GM19240 (cell line): ENCODE results near the gene ENOSF1.
A peak's percentile ranks its signal among the peaks of the same experiment; 100 is the strongest.
"Not testable (repeated sequence)": the region's sequence is repeated elsewhere in the genome, so short reads cannot be mapped to it uniquely, and the experiment has no call there.

ENCODE experiments used
- DNase-seq: peaks from one replicate; pipeline ENCODE4 v3.0.0; 2011; ENCODE audit warnings: low spot score; ENCODE audit not compliant: insufficient read length

The ENOSF1 gene

GRCh38 chr18:712401-713134 is at the start of gene ENOSF1:
Gene ENOSF1 (minus strand): TSS chr18:712630. CDS start chr18:712587, 43 bp downstream.
- peak; percentile 70 for DNase-seq

GRCh38 chr18:759864-760263 is 47.4 kb upstream of the ENOSF1 start:
- not testable (repeated sequence) for DNase-seq

GRCh38 chr18:755506-755905 is 43.1 kb upstream of the ENOSF1 start:
- DNase-seq = no peak

- DNase-seq = no peak
Measured at GRCh38 chr18:754656-755055, 42.2 kb upstream of the ENOSF1 start.

DNA sequence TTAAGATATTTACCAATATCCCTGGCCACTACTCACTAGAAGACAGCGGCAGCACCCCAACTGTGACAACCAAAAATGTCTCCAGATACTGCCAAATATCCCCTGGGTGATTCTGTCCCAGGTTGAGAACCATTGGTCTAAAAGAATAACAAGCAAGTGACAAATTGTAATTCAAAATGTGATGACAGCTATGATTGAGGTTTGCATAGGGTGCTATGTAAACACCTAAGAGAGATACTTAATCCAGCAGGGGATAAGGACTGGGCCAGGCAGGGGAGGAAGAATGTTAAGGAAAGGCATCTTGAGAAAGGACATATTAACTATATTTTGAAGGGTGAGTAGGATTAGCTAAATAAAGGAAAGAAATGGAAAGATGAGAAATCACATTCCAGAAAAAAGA is 38.0 kb upstream of the ENOSF1 start:
- no peak for DNase-seq

- DNase-seq = no peak
Measured at GRCh38 chr18:744832-745597, 32.6 kb upstream of the ENOSF1 start.

GRCh38 chr18:741931-742512 is 29.6 kb upstream of the ENOSF1 start:
- peak; percentile 30 for DNase-seq

GRCh38 chr18:732371-732770 is 19.9 kb upstream of the ENOSF1 start:
- no peak for DNase-seq

DNA sequence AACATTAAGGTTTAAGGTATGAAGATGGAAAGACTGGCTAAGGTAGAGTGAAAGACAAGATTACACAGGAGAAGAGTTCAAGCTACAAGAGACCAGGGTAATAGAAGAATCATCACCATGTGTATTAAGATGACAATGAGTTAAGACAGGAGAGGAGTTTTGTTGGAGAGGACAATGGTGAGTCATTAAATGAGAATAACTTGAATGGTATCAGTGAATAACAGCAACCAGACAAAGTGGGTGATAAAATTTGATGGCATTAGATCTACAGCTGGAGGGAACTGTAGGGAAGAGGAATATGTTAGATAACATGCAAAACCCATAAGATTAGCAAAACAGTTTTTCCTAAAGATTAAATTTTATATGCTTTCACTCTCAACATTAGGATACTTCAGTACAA is 18.8 kb upstream of the ENOSF1 start:
- no peak for DNase-seq

DNA sequence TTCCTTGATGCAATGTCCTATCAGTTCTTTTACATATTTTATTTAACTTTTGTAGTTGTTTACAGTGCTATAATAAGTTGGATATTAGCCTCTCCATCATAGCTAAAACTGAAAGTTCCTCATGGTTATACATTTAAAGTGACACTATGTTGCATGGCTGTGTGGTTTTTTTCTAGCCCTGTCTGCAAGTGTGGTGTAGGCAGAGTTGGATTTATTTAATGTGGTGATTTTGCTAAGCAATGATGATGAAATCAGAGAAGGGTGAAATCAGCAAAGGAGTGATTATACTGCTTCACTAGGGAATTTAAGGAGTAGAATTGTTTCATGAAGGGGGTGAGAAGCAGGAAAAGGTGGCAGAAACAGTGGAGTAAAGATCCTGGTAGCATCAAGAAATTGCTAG is 18.3 kb upstream of the ENOSF1 start:
- DNase-seq = no peak

DNA sequence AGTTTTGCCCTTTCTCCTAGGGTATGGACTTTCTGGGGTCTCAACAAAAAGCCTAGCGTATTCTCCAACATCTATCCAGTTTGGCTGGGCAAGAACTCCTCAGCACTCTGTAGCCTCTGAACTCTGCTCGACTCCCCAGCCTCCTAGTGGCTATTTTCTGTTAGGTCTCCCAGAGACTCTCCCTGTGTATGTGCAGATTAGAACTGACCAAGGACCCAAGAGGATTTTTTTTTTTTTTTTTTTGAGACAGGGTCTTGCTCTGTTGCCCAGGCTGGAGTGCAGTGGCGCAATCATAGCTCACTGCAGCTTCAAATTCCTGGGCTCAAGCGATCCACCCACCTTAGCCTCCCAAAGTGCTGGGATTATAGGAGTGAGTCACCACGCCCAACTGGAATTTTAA is 17.7 kb upstream of the ENOSF1 start:
- DNase-seq = not testable (repeated sequence)

- no peak for DNase-seq
Measured at GRCh38 chr18:725646-726045, 13.2 kb upstream of the ENOSF1 start.

DNA sequence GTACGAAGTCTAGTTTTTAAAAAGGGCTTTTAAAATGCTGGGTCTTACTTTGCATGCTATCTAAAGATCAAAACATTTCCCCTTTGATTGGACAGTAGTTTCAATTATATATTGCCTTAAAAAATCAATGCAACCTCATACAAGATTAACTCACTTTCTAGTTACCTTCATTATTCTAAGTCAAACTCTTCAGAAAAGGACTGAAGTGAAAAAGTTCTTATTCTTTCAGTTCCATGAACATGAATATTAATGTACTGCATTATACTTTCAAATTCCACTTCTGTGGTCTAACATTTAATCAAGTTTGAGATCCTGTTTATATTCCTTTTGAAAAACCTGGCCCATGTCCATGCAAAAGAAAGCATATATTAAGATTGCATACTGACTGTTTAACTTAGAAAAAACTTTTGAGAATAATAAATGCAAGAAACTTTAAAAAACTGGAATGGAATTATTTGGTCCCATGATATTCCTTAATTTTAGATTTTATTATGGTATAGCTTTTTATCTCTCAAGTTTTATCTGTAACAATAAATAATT is 11.2 kb upstream of the ENOSF1 start:
- DNase-seq = no peak

DNA sequence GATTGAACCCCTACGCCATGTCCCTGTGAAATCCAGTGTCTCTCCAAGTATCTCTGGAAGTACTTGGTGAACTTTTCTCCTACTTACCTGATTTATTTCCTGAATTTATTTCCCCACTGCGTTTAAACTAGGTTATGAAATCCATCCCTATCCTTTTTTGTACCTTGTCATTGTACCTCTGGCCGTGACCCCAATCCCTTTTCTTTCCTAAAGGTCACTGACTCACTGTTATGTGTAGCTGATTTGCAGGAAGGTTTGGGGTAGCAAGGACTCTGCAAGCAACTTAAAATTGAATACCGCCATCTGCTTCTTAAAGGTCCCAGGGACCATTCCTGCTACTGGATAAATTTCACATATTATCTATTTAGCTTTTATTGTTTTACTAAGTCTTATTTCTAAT is 4.6 kb upstream of the ENOSF1 start:
- no peak for DNase-seq

DNA sequence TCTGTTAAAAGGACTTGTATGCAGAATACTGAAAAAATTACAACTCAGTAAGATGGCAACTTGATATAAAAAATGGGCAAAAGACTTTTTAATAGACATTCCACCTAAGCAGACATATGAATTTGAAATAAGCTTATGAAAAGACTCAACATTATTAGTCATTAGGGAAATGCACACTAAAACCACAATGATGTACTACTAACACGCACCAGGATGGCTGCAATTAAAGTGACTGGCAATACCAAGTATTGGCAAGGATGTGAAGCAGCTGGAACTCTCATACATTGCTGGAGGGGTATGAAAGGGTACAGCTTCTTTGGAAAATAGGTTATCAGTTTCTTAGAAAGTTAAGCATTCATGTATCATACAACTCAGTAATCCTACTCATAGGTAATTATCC is 3.2 kb upstream of the ENOSF1 start:
- no peak for DNase-seq

- DNase-seq = no peak
Measured at GRCh38 chr18:713135-713490, 683 bp upstream of the ENOSF1 start.

DNA sequence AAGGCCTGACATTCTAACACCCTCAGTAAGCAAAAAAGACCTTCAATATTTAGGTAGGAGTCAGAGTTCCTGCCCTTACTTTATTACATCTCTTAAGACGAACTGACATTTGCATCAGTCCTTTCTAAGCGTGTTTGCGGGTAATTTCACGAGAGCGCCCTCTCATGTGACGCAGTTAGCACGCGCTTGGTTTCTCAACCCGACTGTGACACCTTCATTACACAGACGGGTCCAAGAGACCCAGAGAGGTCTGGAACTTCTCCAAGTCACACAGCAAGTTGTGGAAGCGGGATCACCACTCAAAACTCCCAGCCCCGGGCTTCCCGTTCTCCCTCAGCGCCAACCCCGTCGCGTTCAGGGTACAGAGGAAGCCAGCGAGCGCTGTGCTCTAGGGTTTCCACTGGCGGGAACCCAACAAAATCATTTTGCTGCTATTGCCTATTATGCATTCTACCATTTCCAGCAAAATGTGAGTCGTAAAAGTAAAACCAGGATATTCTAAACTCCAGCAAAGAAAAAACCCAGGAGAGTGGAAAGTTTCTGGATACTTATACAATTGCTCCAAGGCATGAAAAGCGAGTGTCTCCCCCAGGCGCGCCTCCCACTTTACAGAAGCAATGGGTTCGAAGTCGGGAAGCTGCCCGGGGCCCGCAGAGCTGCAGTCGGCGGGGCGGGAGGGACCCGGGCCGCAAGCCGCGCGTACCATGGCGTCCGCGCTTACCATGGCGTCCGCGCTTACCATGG is 601 bp downstream of the ENOSF1 start:
- peak; percentile 47 for DNase-seq

DNA sequence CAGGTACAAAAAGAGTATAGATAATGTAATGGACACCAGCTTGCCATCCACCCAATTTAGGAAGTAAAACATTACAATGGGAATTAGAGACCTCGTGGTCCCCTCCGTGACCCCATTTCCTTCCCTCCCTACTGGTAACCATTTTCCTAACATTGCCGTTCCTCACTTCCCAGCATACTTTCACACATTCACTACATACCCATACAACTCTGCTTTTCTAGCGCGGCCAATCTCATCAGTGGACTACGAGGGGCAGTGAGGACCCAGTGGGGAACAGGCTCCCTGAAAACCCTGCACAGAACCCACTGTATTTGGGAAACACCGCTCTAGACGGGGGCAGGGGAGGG is 1.1 kb downstream of the ENOSF1 start:
- DNase-seq = no peak

DNA sequence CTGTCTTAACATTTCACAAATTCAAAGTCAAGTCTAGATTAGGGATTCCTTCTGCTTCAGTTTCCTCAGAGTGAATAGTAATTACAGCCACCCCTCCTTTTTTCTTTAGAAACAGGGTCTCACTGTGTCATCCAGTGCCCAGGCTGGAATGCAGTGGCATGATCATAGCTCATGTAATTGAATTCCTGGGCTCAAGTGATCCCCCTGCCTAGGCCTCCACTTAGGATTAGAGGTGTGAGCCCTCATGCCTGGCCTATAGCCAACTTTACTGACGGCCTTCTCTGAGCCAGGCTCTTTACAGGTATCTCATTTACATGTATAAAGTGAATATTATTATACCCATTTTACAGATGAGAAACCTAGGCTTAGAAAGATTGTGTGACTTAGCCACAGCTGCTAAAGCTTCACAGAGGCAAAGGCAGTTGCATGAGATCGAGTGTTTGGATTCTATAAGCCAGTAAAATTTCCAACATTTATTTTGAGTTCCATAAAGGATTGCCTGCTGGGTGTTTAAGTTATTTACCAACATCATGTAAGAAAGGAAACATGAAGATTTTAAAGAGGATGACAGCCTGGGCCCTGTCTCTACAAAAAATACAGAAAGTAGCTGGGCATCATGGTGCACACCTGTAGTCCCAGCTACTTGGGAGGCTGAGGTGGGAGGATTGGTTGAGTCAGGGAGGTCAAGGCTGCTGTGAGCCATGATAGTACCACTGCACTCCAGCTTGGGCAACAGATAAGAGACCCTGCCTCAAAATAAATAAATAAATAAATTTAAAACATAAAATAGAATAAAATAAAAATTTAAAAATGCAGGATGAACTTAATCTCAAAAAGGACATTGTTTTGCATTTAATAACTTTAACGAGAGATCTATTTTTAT is 1.8 kb downstream of the ENOSF1 start:
- no peak for DNase-seq

- no peak for DNase-seq
Measured at GRCh38 chr18:709771-710170, 2.7 kb downstream of the ENOSF1 start.

GRCh38 chr18:708096-708495 is 4.3 kb downstream of the ENOSF1 start:
- no peak for DNase-seq
